ENCODE measurements around the gene POLD4.

Gene POLD4

GRCh38 chr11:67356864-67357561, 3.7 kb upstream of the POLD4 start:
- TF ChIP-seq CTCF (IDR thresholded peaks at IDR 0.05; ENCODE audit: extremely low read depth, missing control alignments) = peak; percentile 87
- peak; percentile 81 for DNase-seq (ENCODE audit: low spot score)

GRCh38 chr11:67356387-67356863, 3.1 kb upstream of the POLD4 start:
- no peak for DNase-seq (ENCODE audit: low spot score)
- no peak for TF ChIP-seq CTCF (IDR thresholded peaks at IDR 0.05; ENCODE audit: extremely low read depth, missing control alignments)

GRCh38 chr11:67355794-67356386, 2.5 kb upstream of the POLD4 start:
- DNase-seq (ENCODE audit: low spot score) = no peak
- TF ChIP-seq CTCF (IDR thresholded peaks at IDR 0.05; ENCODE audit: extremely low read depth, missing control alignments) = no peak

- TF ChIP-seq CTCF (IDR thresholded peaks at IDR 0.05; ENCODE audit: extremely low read depth, missing control alignments) = no peak
- DNase-seq (ENCODE audit: low spot score) = no peak
Measured at GRCh38 chr11:67355023-67355793, 1.9 kb upstream of the POLD4 start.

- peak; percentile 22 for DNase-seq (ENCODE audit: low spot score)
- TF ChIP-seq CTCF (IDR thresholded peaks at IDR 0.05; ENCODE audit: extremely low read depth, missing control alignments) = no peak
Measured at GRCh38 chr11:67354075-67355022, 1.0 kb upstream of the POLD4 start.

- peak; percentile 45 for DNase-seq (ENCODE audit: low spot score)
- TF ChIP-seq CTCF (IDR thresholded peaks at IDR 0.05; ENCODE audit: extremely low read depth, missing control alignments) = no peak
Measured at GRCh38 chr11:67352546-67353316, 615 bp downstream of the POLD4 start.

Measured in GM20000 (cell line).